GM12878 (cell line): ENCODE results near the gene AGTRAP. TPM values are rescaled to one million over a fixed set of nuclear protein-coding genes. Genes with fewer than 3 reads are reported as not detected.

Source experiments
- ATAC-seq: fragments of 200-7000 bp; cut with Tn5 transposase; 3 replicates; pipeline ENCODE4 v1.9.1; 2020; ENCODE audit warnings: mild to moderate bottlenecking, moderate library complexity
- BruUV-seq: library from RNA; stranded (reverse); fragments of 400-500 nt; replicated peaks from 2 replicates; lab custom pipeline; 2021; lab: Mats Ljungman, UMichigan
- CTCF ChIA-PET: fragments of 300-600 bp; sonication (Branson Sonifier 250); formaldehyde crosslinking; extraction: SDS; loops from one replicate; lab custom pipeline; 2021; ENCODE audit warnings: inconsistent platforms; lab: Yijun Ruan, JAX
- POLR2A ChIA-PET: fragments of 350-600 bp; formaldehyde crosslinking; extraction: SDS; loops from one replicate; lab custom pipeline; 2021; ENCODE audit warnings: inconsistent platforms; lab: Charles Lee
- RAD21 ChIA-PET: fragments of 300-600 bp; sonication (Branson Sonifier 250); formaldehyde crosslinking; loops from one replicate; lab custom pipeline; 2023; ENCODE audit warnings: antibody characterized with exemption; ENCODE audit not compliant: unreplicated experiment; lab: Charles Lee
- SMC1A ChIA-PET: fragments of 300-600 bp; sonication (Branson Sonifier 250); formaldehyde crosslinking; loops from one replicate; lab custom pipeline; 2023; ENCODE audit not compliant: unreplicated experiment, uncharacterized antibody; lab: Charles Lee
- DNase-seq: peaks from one replicate; pipeline ENCODE4 v3.0.0-alpha.2; 2011; ENCODE audit warnings: low read depth, low spot score
- FAIRE-seq: peaks from 3 replicates; lab custom pipeline; 2011; peaks lifted over from hg19 to GRCh38; lab: Jason Lieb, UNC
- H2AFZ ChIP-seq: 2 replicates; pipeline ENCODE4 v1.6.0; 2011; ENCODE audit warnings: low read depth, low read length, control low read depth; ENCODE audit not compliant: control insufficient read depth
- H3K27ac ChIP-seq: 2 replicates; pipeline ENCODE4 v1.5.1; 2011; ENCODE audit warnings: control low read depth; ENCODE audit not compliant: control insufficient read depth, insufficient read depth
- H3K27me3 ChIP-seq, 2 experiments: replicated peaks in 1 of 2; 2 replicates each; pipeline versions ENCODE4 v1.6.0 to v1.6.1; 2011; ENCODE audit warnings: low read length in 1 of 2; ENCODE audit not compliant: control insufficient read depth in 2 of 2, insufficient read depth in 2 of 2
- H3K36me3 ChIP-seq, 2 experiments: 2 replicates each; pipeline ENCODE4 v1.5.1; 2011; ENCODE audit warnings: low read length in 1 of 2; ENCODE audit not compliant: control insufficient read depth in 2 of 2, insufficient read depth in 2 of 2
- H3K4me1 ChIP-seq: 2 replicates; pipeline ENCODE4 v1.6.1; 2011; ENCODE audit warnings: mild to moderate bottlenecking, low read length, moderate library complexity, mixed read lengths; ENCODE audit not compliant: control insufficient read depth, insufficient read depth
- H3K4me2 ChIP-seq: 2 replicates; pipeline ENCODE4 v1.6.0; 2011; ENCODE audit warnings: control low read depth; ENCODE audit not compliant: control insufficient read depth, insufficient read depth
- H3K4me3 ChIP-seq: fragments of 200-600 bp; sonication (generic); 2 replicates; pipeline ENCODE4 v1.5.1; 2016
- H3K79me2 ChIP-seq: 2 replicates; pipeline ENCODE4 v1.6.0; 2011; ENCODE audit warnings: low read length; ENCODE audit not compliant: control insufficient read depth, insufficient read depth
- H3K9ac ChIP-seq: 2 replicates; pipeline ENCODE4 v1.8.0; 2011; ENCODE audit warnings: low read length, control low read depth, mixed read lengths; ENCODE audit not compliant: control insufficient read depth, insufficient read depth
- H3K9me3 ChIP-seq: replicated peaks from 3 replicates; pipeline ENCODE4 v1.5.1; 2011; ENCODE audit warnings: mild to moderate bottlenecking, low read length; ENCODE audit not compliant: control insufficient read depth, insufficient read depth
- H4K20me1 ChIP-seq: 2 replicates; pipeline ENCODE4 v1.6.0; 2011; ENCODE audit not compliant: control insufficient read depth, insufficient read depth
- CUX1 ChIP-seq: IDR thresholded peaks from 2 replicates; pipeline ENCODE4 v1.6.1; 2012; ENCODE audit warnings: improper control_type of control experiment, low read depth, low read length; ENCODE audit not compliant: insufficient replicate concordance
- ELK1 ChIP-seq: IDR thresholded peaks from 2 replicates; pipeline ENCODE4 v1.6.1; 2012; ENCODE audit warnings: low read depth, low read length, improper control_type of control experiment
- ETV6 ChIP-seq, 2 experiments: fragments of 450-650 bp in 1 of 2; IDR thresholded peaks in 1 of 2; conservative IDR thresholded peaks in 1 of 2; 2 replicates each; pipeline ENCODE4 v1.6.1; 2014; ENCODE audit warnings: antibody characterized with exemption in 1 of 2, borderline replicate concordance in 1 of 2, low read depth in 1 of 2, mild to moderate bottlenecking in 1 of 2, moderate library complexity in 1 of 2
- NFIC ChIP-seq: IDR thresholded peaks from 2 replicates; pipeline ENCODE4 v1.6.1; 2012; ENCODE audit warnings: low read depth, mild to moderate bottlenecking, inconsistent platforms, low read length, moderate library complexity
- NFXL1 ChIP-seq: fragments of 450-650 bp; IDR thresholded peaks from 2 replicates; pipeline ENCODE4 v1.6.1; 2017; ENCODE audit warnings: antibody characterized with exemption, mild to moderate bottlenecking, borderline replicate concordance
- PAX8 ChIP-seq: fragments of 450-650 bp; IDR thresholded peaks from 2 replicates; pipeline ENCODE4 v1.6.1; 2017; ENCODE audit warnings: mild to moderate bottlenecking, moderate library complexity
- PRDM15 ChIP-seq: fragments of 450-650 bp; formaldehyde crosslinking; IDR thresholded peaks from 2 replicates; pipeline ENCODE4 v1.4.0; 2020; ENCODE audit warnings: mild to moderate bottlenecking, moderate library complexity
- TCF7 ChIP-seq: IDR thresholded peaks from 2 replicates; pipeline ENCODE4 v1.6.1; 2014; ENCODE audit warnings: antibody characterized with exemption, borderline replicate concordance
- USF1 ChIP-seq: IDR thresholded peaks from 2 replicates; pipeline ENCODE4 v1.6.1; 2011; ENCODE audit warnings: borderline replicate concordance, low read depth, mild to moderate bottlenecking, moderate library complexity, mixed read lengths, low read length; ENCODE audit not compliant: insufficient read depth; ENCODE audit errors: extremely low read length
- WGBS: methylation state at CpG from one replicate; pipeline ENCODE4 v1.1.6; 2016; ENCODE audit warnings: low lambda C conversion rate; ENCODE audit not compliant: insufficient replicate concordance, insufficient coverage; ENCODE audit errors: missing lambda C conversion rate; 5-methylcytosine and 5-hydroxymethylcytosine counted together
- in situ Hi-C: fragments of 300-500 bp; cut with MboI; formaldehyde crosslinking; loops from 9 replicates; pipeline ENCODE4 v1.14.3; 2018; ENCODE audit warnings: mixed read lengths
- intact Hi-C: fragments of 100-400 bp; cut with micrococcal nuclease; formaldehyde crosslinking; loops from one replicate; pipeline ENCODE4 v1.14.2; 2022; ENCODE audit not compliant: unreplicated experiment
- polyA plus RNA-seq, 11 experiments: library from polyadenylated mRNA; depleted of rRNA in 4 of 11; unstranded in 6 of 11; stranded (reverse) in 5 of 11; fragments of >200 nt; fragmentation: Nextera tagmentation in 4 of 11; fragmentation: Illumina TruSeq in 1 of 11; extraction: Ambion mirVana in 4 of 11; extraction: Trizol in 1 of 11; gene quantifications; 1 replicate in 1 of 11; 2 replicates in 10 of 11; pipeline versions ENCODE4 v1.2.1 to v1.2.3, GENCODE V29; 2011 to 2016; ENCODE audit warnings: inconsistent platforms in 2 of 11, missing spikeins in 2 of 11, low read depth in 1 of 11
- total RNA-seq, 4 experiments: library from RNA; depleted of rRNA in 3 of 4; stranded (reverse); fragments of >200 nt in 3 of 4; fragmentation: Illumina TruSeq in 1 of 4; extraction: Trizol in 1 of 4; gene quantifications; 2 replicates each; pipeline versions ENCODE4 v1.2.1 to v1.2.3, GENCODE V29; 2013 to 2021

Gene AGTRAP
- total and polyA plus RNA-seq, 10 of the 15 experiments (the other 5 are each of a cell fraction or from before 2014, with no cell fraction given), result 3.0 to 17.4 (median 10.2) TPM

- ChIA-PET POLR2A (interaction anchor here (0.6 kb wide), 1 partner anchor 24 kb away, joined by 4 read pairs; no protein-coding TSS in a partner anchor), SMC1A (interaction anchor here (1.0 kb wide), 1 partner anchor 25 kb away, joined by 3 read pairs; no protein-coding TSS in a partner anchor), RAD21 (interaction anchor here (0.7 kb wide), 1 partner anchor 17 kb away, joined by 3 read pairs; no protein-coding TSS in a partner anchor), CTCF (interaction anchor here (4.9 kb wide), 1 partner anchor 8 kb away, joined by 24 read pairs; no protein-coding TSS in a partner anchor)
- Histone ChIP-seq H3K4me2 (no peak overlapping the region), H4K20me1 (no peaks in the 10 kb centered on the region), H3K9ac (no peak overlapping the region), H3K79me2 (no peaks in the 10 kb centered on the region), H3K4me3 (no peak overlapping the region), H3K4me1 (no peaks in the 10 kb centered on the region; the same call in 1 of the 2 replicates), H3K27ac (no peak overlapping the region), H3K9me3 (no peaks in the 10 kb centered on the region), H2AFZ (no peak overlapping the region), H3K27me3 (no peaks in the 10 kb centered on the region), H3K36me3 (no peaks in the 10 kb centered on the region; a peak in 1 of 4 replicates)
- no TSS peak for BruUV-seq
- no peak for DNase-seq
- no peak for FAIRE-seq
- in situ Hi-C loops (no loop called here), intact Hi-C loops (loop anchor here (5.0 kb wide), 1 partner anchor 103 kb away; no protein-coding TSS in a partner anchor)
- no peak for ATAC-seq
- WGBS, result 75% methylated on average over 11 of the region's 13 CpGs
- TF ChIP-seq TCF7 (no peak), USF1 (no peak), CUX1 (no peak), NFXL1 (no peak), PAX8 (no peak), NFIC (no peak), ELK1 (no peak), PRDM15 (no peak), ETV6 (conservative IDR thresholded peaks at IDR 0.05 in 1 of 2, IDR thresholded peaks at IDR 0.05 in 1 of 2; ENCODE audit: borderline replicate concordance in 1 of 2, low read depth in 1 of 2) (no peak)
These were observed 53.5 kb downstream of the AGTRAP start for GRCh38 chr1:11789126-11790067.
